ENCODE results near the gene RPL3. TPM values are rescaled to one million over a fixed set of nuclear protein-coding genes. Genes with fewer than 3 reads are reported as not detected.
A peak's percentile ranks its signal among the peaks of the same experiment; 100 is the strongest.

The RPL3 gene
- total RNA-seq, 1 donor from 2014 or later: 1,634 TPM

GRCh38 chr22:39292031-39292462 is 27.4 kb downstream of the RPL3 start:
- no peak overlapping the region for H3K4me3 ChIP-seq (ENCODE audit: low read depth, low read length)
- DNase-seq (ENCODE audit: low read depth): no peak
- no peak for TF ChIP-seq CTCF (conservative IDR thresholded peaks at IDR 0.05; ENCODE audit: low read depth, low read length)

GRCh38 chr22:39291523-39291922 is 27.9 kb downstream of the RPL3 start:
- DNase-seq (ENCODE audit: low read depth): no peak
- peak; percentile 39 for TF ChIP-seq CTCF (conservative IDR thresholded peaks at IDR 0.05; ENCODE audit: low read depth, low read length)

GRCh38 chr22:39290724-39291161 is 28.7 kb downstream of the RPL3 start:
- TF ChIP-seq CTCF (conservative IDR thresholded peaks at IDR 0.05; ENCODE audit: low read depth, low read length): no peak
- no peak overlapping the region for H3K4me3 ChIP-seq (ENCODE audit: low read depth, low read length)
- no peak for DNase-seq (ENCODE audit: low read depth)

More at GRCh38 chr22:39291523-39291922, 27.9 kb downstream of the RPL3 start:
- H3K4me3 ChIP-seq (ENCODE audit: low read depth, low read length): no peak overlapping the region

- H3K4me3 ChIP-seq (ENCODE audit: low read depth, low read length): no peak overlapping the region
- TF ChIP-seq CTCF (conservative IDR thresholded peaks at IDR 0.05; ENCODE audit: low read depth, low read length): no peak
- DNase-seq (ENCODE audit: low read depth): no peak
Observed at GRCh38 chr22:39289975-39290720, 29.3 kb downstream of the RPL3 start.

- no peak for TF ChIP-seq CTCF (conservative IDR thresholded peaks at IDR 0.05; ENCODE audit: low read depth, low read length)
- DNase-seq (ENCODE audit: low read depth): no peak
- H3K4me3 ChIP-seq (ENCODE audit: low read depth, low read length): no peak overlapping the region
Observed at GRCh38 chr22:39289533-39289932, 29.9 kb downstream of the RPL3 start.

GRCh38 chr22:39288135-39288898 is 31.1 kb downstream of the RPL3 start:
- DNase-seq (ENCODE audit: low read depth): no peak
- no peak for TF ChIP-seq CTCF (conservative IDR thresholded peaks at IDR 0.05; ENCODE audit: low read depth, low read length)
- no peak overlapping the region for H3K4me3 ChIP-seq (ENCODE audit: low read depth, low read length)

All from epithelial cell of proximal tubule (primary cell).